GM12873 (cell line): ENCODE data around the gene RAD51C.

Experiments used
- TF ChIP-seq, protein P1 (sequence below): IDR thresholded peaks from 2 replicates; pipeline ENCODE4 v1.5.1; 2012; ENCODE audit warnings: low read depth, mild to moderate bottlenecking, moderate library complexity, low read length, control low read depth; ENCODE audit not compliant: insufficient read depth; ENCODE audit errors: missing control alignments

Gene RAD51C

DNA sequence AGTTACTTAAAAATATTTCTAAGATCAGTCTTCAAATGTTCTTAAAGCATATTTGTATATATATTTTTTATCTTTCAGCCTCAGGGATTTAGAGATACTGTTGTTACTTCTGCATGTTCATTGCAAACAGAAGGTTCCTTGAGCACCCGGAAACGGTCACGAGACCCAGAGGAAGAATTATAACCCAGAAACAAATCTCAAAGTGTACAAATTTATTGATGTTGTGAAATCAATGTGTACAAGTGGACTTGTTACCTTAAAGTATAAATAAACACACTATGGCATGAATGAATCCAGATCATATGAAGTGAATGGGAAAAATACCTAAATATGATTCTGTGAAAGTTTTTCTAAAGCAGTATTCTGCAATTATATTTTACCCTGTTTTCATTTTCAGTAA, 41.6 kb downstream of the RAD51C start:
- TF ChIP-seq, protein P1, sequence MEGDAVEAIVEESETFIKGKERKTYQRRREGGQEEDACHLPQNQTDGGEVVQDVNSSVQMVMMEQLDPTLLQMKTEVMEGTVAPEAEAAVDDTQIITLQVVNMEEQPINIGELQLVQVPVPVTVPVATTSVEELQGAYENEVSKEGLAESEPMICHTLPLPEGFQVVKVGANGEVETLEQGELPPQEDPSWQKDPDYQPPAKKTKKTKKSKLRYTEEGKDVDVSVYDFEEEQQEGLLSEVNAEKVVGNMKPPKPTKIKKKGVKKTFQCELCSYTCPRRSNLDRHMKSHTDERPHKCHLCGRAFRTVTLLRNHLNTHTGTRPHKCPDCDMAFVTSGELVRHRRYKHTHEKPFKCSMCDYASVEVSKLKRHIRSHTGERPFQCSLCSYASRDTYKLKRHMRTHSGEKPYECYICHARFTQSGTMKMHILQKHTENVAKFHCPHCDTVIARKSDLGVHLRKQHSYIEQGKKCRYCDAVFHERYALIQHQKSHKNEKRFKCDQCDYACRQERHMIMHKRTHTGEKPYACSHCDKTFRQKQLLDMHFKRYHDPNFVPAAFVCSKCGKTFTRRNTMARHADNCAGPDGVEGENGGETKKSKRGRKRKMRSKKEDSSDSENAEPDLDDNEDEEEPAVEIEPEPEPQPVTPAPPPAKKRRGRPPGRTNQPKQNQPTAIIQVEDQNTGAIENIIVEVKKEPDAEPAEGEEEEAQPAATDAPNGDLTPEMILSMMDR, result no peak

DNA sequence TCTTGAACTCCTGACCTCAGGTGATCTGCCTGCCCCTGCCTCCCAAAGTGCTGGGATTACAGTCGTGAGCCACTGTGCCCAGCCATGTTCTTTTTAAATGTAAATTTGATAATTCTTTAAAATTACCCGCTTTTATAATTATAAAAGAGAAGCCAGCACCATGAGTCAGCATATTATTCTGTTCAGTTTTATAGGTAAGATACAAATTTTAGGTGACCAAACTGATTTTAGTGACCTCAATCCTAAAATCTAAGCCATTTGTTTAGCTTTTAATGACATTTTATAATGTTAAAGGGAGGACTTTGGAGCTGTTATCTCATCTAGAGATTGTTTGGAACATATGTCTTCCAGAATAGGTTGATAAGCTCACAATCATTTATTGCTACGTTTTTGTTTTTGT, 42.4 kb downstream of the RAD51C start:
- TF ChIP-seq, protein P1, result no peak

DNA sequence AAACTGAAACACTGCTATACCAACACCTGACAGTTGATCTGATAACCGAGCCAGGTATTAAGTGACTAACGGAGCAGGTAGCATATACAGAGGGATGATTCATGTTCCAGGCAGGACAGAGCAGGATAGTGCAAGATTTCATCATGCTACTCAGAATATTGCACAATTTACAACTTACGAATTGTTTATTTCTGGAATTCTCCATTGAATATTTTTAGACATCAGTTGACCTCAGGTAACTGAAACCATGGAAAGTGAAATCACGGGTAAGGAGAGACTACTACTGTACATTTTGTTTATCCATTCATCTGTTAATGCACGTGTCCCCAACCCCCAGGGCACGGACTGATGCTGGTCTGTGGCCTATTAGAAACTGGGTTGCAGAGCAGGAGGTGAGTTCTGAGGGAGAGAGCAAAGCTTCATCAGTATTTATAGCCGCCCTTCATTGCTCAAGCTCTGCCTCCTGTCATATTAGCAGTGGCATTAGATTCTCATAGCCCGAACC, 48.8 kb downstream of the RAD51C start:
- TF ChIP-seq, protein P1, result no peak

GRCh38 chr17:58747674-58748073, 55.3 kb downstream of the RAD51C start:
- TF ChIP-seq, protein P1, result no peak

DNA sequence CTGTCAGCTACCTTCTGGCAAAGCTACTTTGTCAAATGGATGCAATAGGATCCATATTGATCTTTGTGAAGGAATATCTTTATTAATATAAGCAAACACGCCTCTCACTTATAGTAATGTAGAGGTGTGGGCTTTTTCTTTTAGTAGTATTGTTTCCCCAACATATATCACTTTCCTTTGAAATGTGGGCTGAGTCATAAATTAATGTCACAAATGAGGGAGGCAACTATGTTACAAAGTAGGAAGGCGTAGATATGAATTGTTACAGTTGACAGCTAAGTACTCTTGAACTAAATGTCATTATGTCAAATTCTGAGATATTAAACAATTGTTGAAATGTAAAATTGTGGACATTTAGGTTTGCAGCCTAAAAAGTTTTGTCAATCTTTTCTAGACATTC, 60.6 kb downstream of the RAD51C start:
- TF ChIP-seq, protein P1, result no peak

GRCh38 chr17:58755269-58755576, 62.8 kb downstream of the RAD51C start:
- TF ChIP-seq, protein P1, result no peak

GRCh38 chr17:58755577-58756245, 63.3 kb downstream of the RAD51C start, which contains the start of gene PPM1E:
PPM1E (plus strand) TSS chr17:58755854.
- TF ChIP-seq, protein P1, result no peak
